ENCODE results near the gene GOLIM4.

GOLIM4 gene

GRCh38 chr3:167992381-167992780 lies 103.3 kb downstream of the GOLIM4 start:
- DNase-seq (ENCODE audit: low read depth), result no peak

DNA sequence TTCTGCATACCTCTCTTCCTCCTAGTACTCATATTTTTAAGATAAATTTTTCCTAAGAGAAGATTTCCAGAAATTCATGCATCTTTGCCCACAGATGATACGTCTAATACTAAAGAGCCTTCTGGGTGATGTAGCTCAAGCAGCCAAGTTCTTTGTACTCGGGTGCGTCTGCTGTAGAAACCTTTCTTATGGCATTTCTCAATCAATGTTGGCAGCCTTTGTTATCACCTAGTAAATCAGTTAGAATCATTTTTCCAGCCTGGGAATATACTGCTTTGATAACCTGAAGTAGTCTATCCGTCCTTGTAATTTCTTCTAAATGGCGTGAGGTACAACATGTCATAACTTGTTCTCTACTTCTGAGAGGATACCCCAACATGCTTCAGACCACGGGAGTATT lies 104.5 kb downstream of the GOLIM4 start:
- no peak for DNase-seq (ENCODE audit: low read depth)

- DNase-seq (ENCODE audit: low read depth), result no peak
Measured at GRCh38 chr3:167989999-167990398, 105.7 kb downstream of the GOLIM4 start.

- no peak for DNase-seq (ENCODE audit: low read depth)
Measured at GRCh38 chr3:167989066-167989465, 106.7 kb downstream of the GOLIM4 start.

GRCh38 chr3:167983583-167983982 lies 112.1 kb downstream of the GOLIM4 start:
- no peak for DNase-seq (ENCODE audit: low read depth)

- no peak for DNase-seq (ENCODE audit: low read depth)
Measured at GRCh38 chr3:167978486-167978885, 117.2 kb downstream of the GOLIM4 start.

GRCh38 chr3:167978071-167978470 lies 117.7 kb downstream of the GOLIM4 start:
- no peak for DNase-seq (ENCODE audit: low read depth)

- no peak for DNase-seq (ENCODE audit: low read depth)
Measured at GRCh38 chr3:167976516-167977361, 119.0 kb downstream of the GOLIM4 start.

GRCh38 chr3:167973901-167974300 lies 121.8 kb downstream of the GOLIM4 start:
- DNase-seq (ENCODE audit: low read depth), result no peak

DNA sequence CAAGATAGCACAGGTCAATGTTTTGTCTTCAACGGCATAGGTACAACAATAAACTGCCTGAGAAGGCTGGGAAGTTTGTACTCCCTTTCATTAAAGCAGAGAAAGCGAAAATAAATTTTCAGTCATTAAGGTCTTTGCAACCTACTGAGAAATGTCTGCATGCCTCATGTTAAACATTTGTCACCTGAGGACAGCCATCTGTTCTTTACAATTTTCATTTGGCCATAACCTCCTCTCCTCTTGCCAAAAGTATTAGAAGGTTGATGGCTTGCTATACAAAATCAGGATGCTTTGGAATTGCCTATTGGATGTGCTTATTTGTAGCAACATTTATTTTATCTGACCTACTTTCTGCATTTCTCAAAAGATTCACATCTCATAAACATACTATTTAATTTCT lies 122.7 kb downstream of the GOLIM4 start:
- DNase-seq (ENCODE audit: low read depth), result no peak

- no peak for DNase-seq (ENCODE audit: low read depth)
Measured at GRCh38 chr3:167972502-167972901, 123.2 kb downstream of the GOLIM4 start.

GRCh38 chr3:167969548-167969947 lies 126.2 kb downstream of the GOLIM4 start:
- no peak for DNase-seq (ENCODE audit: low read depth)

GRCh38 chr3:167967257-167968036 lies 128.3 kb downstream of the GOLIM4 start:
- no peak for DNase-seq (ENCODE audit: low read depth)

All from fibroblast of the conjunctiva (primary cell).